ENCODE data around the gene GUCY2D.

Gene GUCY2D

GRCh38 chr17:8068736-8069586, 66.5 kb downstream of the GUCY2D start:
- DNase-seq = no peak

- DNase-seq = no peak
These were observed 67.1 kb downstream of the GUCY2D start for GRCh38 chr17:8069587-8069860.

All from T1000 (cell line).